ENCODE results near the gene RSBN1L.

GRCh38 chr7:77687100-77687746, 9.0 kb upstream of the RSBN1L start:
- no peak for TF ChIP-seq CTCF (IDR thresholded peaks at IDR 0.05; ENCODE audit: low read depth, low read length)
- TF ChIP-seq MAX (IDR thresholded peaks at IDR 0.05; ENCODE audit: low read depth, low read length) = no peak
- TF ChIP-seq POLR2A (IDR thresholded peaks at IDR 0.05; ENCODE audit: extremely low read depth, insufficient read length) = no peak
- no peak for TF ChIP-seq MYC (IDR thresholded peaks at IDR 0.05; ENCODE audit: low read depth, low read length)
